Gastroesophageal sphincter (tissue), 4 donors: ENCODE measurements around the gene ONECUT1. TPM values are rescaled to one million over a fixed set of nuclear protein-coding genes. Genes with fewer than 3 reads are reported as not detected.

Experiments used
- ATAC-seq: fragments of 150-250 bp; one replicate; pipeline ENCODE4 v1.9.1; 2016; ENCODE audit warnings: mild to moderate bottlenecking, moderate library complexity
- H3K27ac ChIP-seq, 4 donors: fragments of 200-600 bp; sonication (generic) in 3 of 4; 1 replicate in 3 of 4; 2 replicates in 1 of 4; pipeline ENCODE4 v1.5.1; 2016 to 2019
- H3K27me3 ChIP-seq: fragments of 200-600 bp; sonication (generic); one replicate; pipeline ENCODE4 v1.5.1; 2019
- H3K36me3 ChIP-seq, 2 donors: fragments of 200-600 bp; sonication (generic); one replicate each; pipeline ENCODE4 v1.5.1; 2019; ENCODE audit warnings: control low read depth in 1 of 2
- H3K4me1 ChIP-seq, 3 donors: fragments of 200-600 bp; sonication (generic); 1 replicate in 2 of 3; 2 replicates in 1 of 3; pipeline ENCODE4 v1.5.1; 2016 to 2019; ENCODE audit warnings: control low read depth in 2 of 3
- H3K4me3 ChIP-seq, 2 donors: fragments of 200-600 bp; sonication (generic); one replicate each; pipeline ENCODE4 v1.5.1; 2019; ENCODE audit warnings: mild to moderate bottlenecking in 1 of 2, moderate library complexity in 1 of 2
- H3K9me3 ChIP-seq, 3 donors: fragments of 200-600 bp; sonication (generic); one replicate each; pipeline ENCODE4 v1.5.1; 2017 to 2019; ENCODE audit warnings: control low read depth in 2 of 3
- EP300 ChIP-seq: sonication (generic); formaldehyde crosslinking; IDR thresholded peaks from one replicate; pipeline ENCODE4 v1.6.1; 2017; ENCODE audit warnings: antibody characterized with exemption, mild to moderate bottlenecking
- POLR2A ChIP-seq, 2 donors: fragments of 450-650 bp; IDR thresholded peaks; one replicate each; pipeline ENCODE4 v1.6.1; 2017; ENCODE audit warnings: antibody characterized with exemption in 2 of 2, mild to moderate bottlenecking in 2 of 2, moderate library complexity in 1 of 2
- POLR2AphosphoS5 ChIP-seq: sonication (generic); formaldehyde crosslinking; IDR thresholded peaks from one replicate; pipeline ENCODE4 v1.6.1; 2017; ENCODE audit warnings: antibody characterized with exemption
- WGBS, 2 donors: methylation state at CpG; one replicate each; pipeline ENCODE4 v1.1.5; 2018; ENCODE audit warnings: low coverage in 1 of 2; 5-methylcytosine and 5-hydroxymethylcytosine counted together
- total RNA-seq, 4 donors: library from RNA; depleted of rRNA; stranded (reverse); fragments of >200 nt; gene quantifications; one replicate each; pipeline ENCODE4 v1.1.0, GENCODE V29; 2016
- TF ChIP-seq, protein P1 (sequence below), 4 experiments: fragments of 200-600 bp in 2 of 4; fragments of 450-650 bp in 2 of 4; sonication (generic) in 1 of 4; IDR thresholded peaks; one replicate each; pipeline ENCODE4 v1.5.1; 2017 to 2019; ENCODE audit warnings: antibody characterized with exemption in 4 of 4, mild to moderate bottlenecking in 2 of 4, moderate library complexity in 2 of 4

The ONECUT1 gene
- total RNA-seq, 4 donors from 2014 or later: 0.47 TPM; not detected in 3

DNA sequence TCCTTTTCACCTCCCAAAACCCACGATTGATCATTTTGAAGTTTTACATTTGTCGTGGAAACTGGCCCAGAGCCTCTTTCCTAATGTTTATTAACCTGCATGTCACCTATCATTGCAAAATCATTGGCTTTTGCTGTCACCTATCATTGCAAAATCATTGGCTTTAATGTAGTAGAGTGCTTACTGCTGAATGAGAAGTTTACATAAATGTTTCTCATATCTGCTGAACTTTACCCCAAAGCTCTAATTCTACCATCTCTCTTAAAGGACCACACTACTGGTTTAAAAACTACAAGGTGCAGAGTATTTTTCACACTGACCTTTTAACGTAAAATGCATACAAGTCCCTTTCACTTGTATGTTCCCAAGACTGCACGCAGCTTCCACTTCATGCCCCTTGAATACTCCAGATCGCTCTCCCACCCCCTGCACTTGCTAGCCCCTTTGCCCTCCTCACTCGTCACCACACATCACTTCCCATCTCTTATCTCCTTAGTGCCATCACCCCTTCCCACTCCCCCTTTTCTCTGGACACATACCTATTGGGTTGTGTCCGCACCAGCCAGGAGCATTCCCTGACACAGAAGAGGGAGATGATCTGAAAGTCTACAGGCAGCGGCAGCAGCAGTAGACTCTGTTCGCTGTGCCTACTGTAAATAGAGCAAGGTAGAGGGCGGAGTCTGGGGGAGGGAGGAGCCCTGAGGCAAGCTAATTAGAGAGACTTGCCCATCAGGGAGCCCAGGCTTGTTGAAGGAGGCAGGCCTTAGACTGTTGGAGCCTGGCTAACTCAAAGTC, 80.8 kb downstream of the ONECUT1 start:
- no peak overlapping the region for H3K4me3 ChIP-seq
- 44 to 53% methylated on average over 7 to 8 of the region's 10 CpGs for WGBS, 2 donors
- no peak for ATAC-seq
- no peaks in the 10 kb centered on the region for H3K27me3 ChIP-seq
- H3K4me1 ChIP-seq: no peaks in the 10 kb centered on the region
- H3K9me3 ChIP-seq: no peaks in the 10 kb centered on the region
- no peaks in the 10 kb centered on the region for H3K36me3 ChIP-seq
- TF ChIP-seq EP300 (no peak), POLR2A (IDR thresholded peaks at IDR 0.05) (no peak), POLR2AphosphoS5 (no peak)
- TF ChIP-seq, protein P1, sequence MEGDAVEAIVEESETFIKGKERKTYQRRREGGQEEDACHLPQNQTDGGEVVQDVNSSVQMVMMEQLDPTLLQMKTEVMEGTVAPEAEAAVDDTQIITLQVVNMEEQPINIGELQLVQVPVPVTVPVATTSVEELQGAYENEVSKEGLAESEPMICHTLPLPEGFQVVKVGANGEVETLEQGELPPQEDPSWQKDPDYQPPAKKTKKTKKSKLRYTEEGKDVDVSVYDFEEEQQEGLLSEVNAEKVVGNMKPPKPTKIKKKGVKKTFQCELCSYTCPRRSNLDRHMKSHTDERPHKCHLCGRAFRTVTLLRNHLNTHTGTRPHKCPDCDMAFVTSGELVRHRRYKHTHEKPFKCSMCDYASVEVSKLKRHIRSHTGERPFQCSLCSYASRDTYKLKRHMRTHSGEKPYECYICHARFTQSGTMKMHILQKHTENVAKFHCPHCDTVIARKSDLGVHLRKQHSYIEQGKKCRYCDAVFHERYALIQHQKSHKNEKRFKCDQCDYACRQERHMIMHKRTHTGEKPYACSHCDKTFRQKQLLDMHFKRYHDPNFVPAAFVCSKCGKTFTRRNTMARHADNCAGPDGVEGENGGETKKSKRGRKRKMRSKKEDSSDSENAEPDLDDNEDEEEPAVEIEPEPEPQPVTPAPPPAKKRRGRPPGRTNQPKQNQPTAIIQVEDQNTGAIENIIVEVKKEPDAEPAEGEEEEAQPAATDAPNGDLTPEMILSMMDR (IDR thresholded peaks at IDR 0.05): no peak
- no peak overlapping the region for H3K27ac ChIP-seq

Other genes starting within 250 kb of the ONECUT1 start
- 100 to 1,000 TPM; 172 to 226 (median 193) TPM for gene ARPP19, start 221.3 kb downstream of the ONECUT1 start, total RNA-seq
- gene ATOSA, start 110.9 kb downstream of the ONECUT1 start, total RNA-seq: 100 to 1,000 TPM in 1 of 4 donors, 10 to 100 TPM in 3; 32.6 to 105 (median 64.3) TPM